Loucy (cell line): Measurements from ENCODE around the gene PRKCE.

Experiments
- H2AFZ ChIP-seq: fragments of 200-600 bp; sonication (generic); 2 replicates; pipeline ENCODE4 v1.6.0; 2016; ENCODE audit warnings: antibody characterized with exemption, mild to moderate bottlenecking, low read length, moderate library complexity
- H3F3A ChIP-seq: fragments of 200-600 bp; 2 replicates; pipeline ENCODE4 v1.6.0; 2016; ENCODE audit warnings: antibody characterized with exemption, low read depth, mild to moderate bottlenecking
- H3K27me3 ChIP-seq: fragments of 200-600 bp; sonication (generic); 2 replicates; pipeline ENCODE4 v1.6.1; 2014; ENCODE audit warnings: low read length, mild to moderate bottlenecking; ENCODE audit not compliant: insufficient read depth, poor library complexity, severe bottlenecking
- H3K36me3 ChIP-seq: fragments of 200-600 bp; sonication (generic); 2 replicates; pipeline ENCODE4 v1.6.1; 2016; ENCODE audit warnings: low read length; ENCODE audit not compliant: insufficient read depth
- H3K4me1 ChIP-seq: fragments of 200-600 bp; sonication (generic); 2 replicates; pipeline ENCODE4 v1.5.1; 2014; ENCODE audit warnings: low read length, mild to moderate bottlenecking; ENCODE audit not compliant: insufficient read depth, poor library complexity, severe bottlenecking
- H3K4me2 ChIP-seq: fragments of 200-600 bp; sonication (generic); 2 replicates; pipeline ENCODE4 v1.6.0; 2014; ENCODE audit warnings: antibody characterized with exemption, low read length, low read depth, mild to moderate bottlenecking; ENCODE audit not compliant: poor library complexity, severe bottlenecking
- H3K4me3 ChIP-seq: fragments of 200-600 bp; sonication (generic); 2 replicates; pipeline ENCODE4 v1.5.1; 2014; ENCODE audit warnings: low read length, mild to moderate bottlenecking, mixed read lengths; ENCODE audit not compliant: poor library complexity, severe bottlenecking
- H3K79me2 ChIP-seq: fragments of 200-600 bp; sonication (generic); 2 replicates; pipeline ENCODE4 v1.6.1; 2014; ENCODE audit warnings: low read length; ENCODE audit not compliant: insufficient read depth
- H3K9ac ChIP-seq: fragments of 200-600 bp; sonication (generic); 2 replicates; pipeline ENCODE4 v1.6.0; 2014; ENCODE audit warnings: mild to moderate bottlenecking, low read depth, low read length, moderate library complexity; ENCODE audit not compliant: poor library complexity, severe bottlenecking
- H3K9me2 ChIP-seq: fragments of 200-600 bp; sonication (generic); replicated peaks from 2 replicates; pipeline ENCODE4 v1.6.1; 2016; ENCODE audit warnings: low read depth, low read length, mixed read lengths
- H3K9me3 ChIP-seq: fragments of 200-600 bp; sonication (generic); 2 replicates; pipeline ENCODE4 v1.6.1; 2014; ENCODE audit warnings: mild to moderate bottlenecking, antibody characterized with exemption, low read length, low read depth; ENCODE audit not compliant: insufficient read depth
- H4K20me1 ChIP-seq: fragments of 200-600 bp; sonication (generic); 2 replicates; pipeline ENCODE4 v1.6.0; 2014; ENCODE audit warnings: antibody characterized with exemption, low read length, mild to moderate bottlenecking; ENCODE audit not compliant: insufficient read depth, poor library complexity, severe bottlenecking
- CTCF ChIP-seq: fragments of 200-600 bp; sonication (generic); conservative IDR thresholded peaks from 2 replicates; pipeline ENCODE4 v1.5.1; 2014; ENCODE audit warnings: mild to moderate bottlenecking, antibody characterized with exemption, low read length
- EZH2phosphoT487 ChIP-seq: fragments of 200-600 bp; IDR thresholded peaks from 2 replicates; pipeline ENCODE4 v1.6.1; 2018; ENCODE audit warnings: antibody characterized with exemption, mild to moderate bottlenecking, moderate library complexity, borderline replicate concordance

PRKCE gene

GRCh38 chr2:45850558-45850957, 199.1 kb downstream of the PRKCE start:
- Histone ChIP-seq H3K4me1 (peaks cover 70% of the 10 kb centered on the region), H3K27me3 (no peaks in the 10 kb centered on the region), H3K9me2 (no peaks in the 10 kb centered on the region), H3K9ac (no peak overlapping the region), H3K79me2 (peaks cover 47% of the 10 kb centered on the region), H3K4me2 (no peak overlapping the region), H3F3A (no peaks in the 10 kb centered on the region), H3K36me3 (no peaks in the 10 kb centered on the region), H3K9me3 (no peaks in the 10 kb centered on the region), H3K4me3 (no peak overlapping the region), H2AFZ (no peak overlapping the region), H4K20me1 (no peaks in the 10 kb centered on the region)
- no peak for TF ChIP-seq EZH2phosphoT487
- no peak for TF ChIP-seq CTCF

- Histone ChIP-seq H2AFZ (no peak overlapping the region), H3F3A (no peaks in the 10 kb centered on the region), H3K4me3 (no peak overlapping the region), H3K9ac (no peak overlapping the region), H3K36me3 (no peaks in the 10 kb centered on the region), H3K9me2 (no peaks in the 10 kb centered on the region), H3K27me3 (no peaks in the 10 kb centered on the region), H3K79me2 (peaks cover 46% of the 10 kb centered on the region), H3K4me2 (no peak overlapping the region), H3K4me1 (peaks cover 70% of the 10 kb centered on the region), H4K20me1 (no peaks in the 10 kb centered on the region), H3K9me3 (no peaks in the 10 kb centered on the region)
- no peak for TF ChIP-seq EZH2phosphoT487
- TF ChIP-seq CTCF = no peak
Measured at GRCh38 chr2:45851111-45851510, 199.6 kb downstream of the PRKCE start.

GRCh38 chr2:45851576-45852304, 200.3 kb downstream of the PRKCE start:
- Histone ChIP-seq H3K4me3 (no peak overlapping the region), H3K36me3 (no peaks in the 10 kb centered on the region), H2AFZ (no peak overlapping the region), H3K27me3 (no peaks in the 10 kb centered on the region), H3K9me3 (no peaks in the 10 kb centered on the region), H3K79me2 (peaks cover 46% of the 10 kb centered on the region), H4K20me1 (no peaks in the 10 kb centered on the region), H3K9me2 (no peaks in the 10 kb centered on the region), H3K4me1 (peaks cover 70% of the 10 kb centered on the region), H3K9ac (peak overlapping the region; percentile 9), H3F3A (no peaks in the 10 kb centered on the region), H3K4me2 (no peak overlapping the region)
- TF ChIP-seq CTCF = no peak
- no peak for TF ChIP-seq EZH2phosphoT487
